ENCODE measurements around the gene ETV3L.
"Not testable (repeated sequence)": the region's sequence is repeated elsewhere in the genome, so short reads cannot be mapped to it uniquely, and the experiment has no call there.

ETV3L gene

DNA sequence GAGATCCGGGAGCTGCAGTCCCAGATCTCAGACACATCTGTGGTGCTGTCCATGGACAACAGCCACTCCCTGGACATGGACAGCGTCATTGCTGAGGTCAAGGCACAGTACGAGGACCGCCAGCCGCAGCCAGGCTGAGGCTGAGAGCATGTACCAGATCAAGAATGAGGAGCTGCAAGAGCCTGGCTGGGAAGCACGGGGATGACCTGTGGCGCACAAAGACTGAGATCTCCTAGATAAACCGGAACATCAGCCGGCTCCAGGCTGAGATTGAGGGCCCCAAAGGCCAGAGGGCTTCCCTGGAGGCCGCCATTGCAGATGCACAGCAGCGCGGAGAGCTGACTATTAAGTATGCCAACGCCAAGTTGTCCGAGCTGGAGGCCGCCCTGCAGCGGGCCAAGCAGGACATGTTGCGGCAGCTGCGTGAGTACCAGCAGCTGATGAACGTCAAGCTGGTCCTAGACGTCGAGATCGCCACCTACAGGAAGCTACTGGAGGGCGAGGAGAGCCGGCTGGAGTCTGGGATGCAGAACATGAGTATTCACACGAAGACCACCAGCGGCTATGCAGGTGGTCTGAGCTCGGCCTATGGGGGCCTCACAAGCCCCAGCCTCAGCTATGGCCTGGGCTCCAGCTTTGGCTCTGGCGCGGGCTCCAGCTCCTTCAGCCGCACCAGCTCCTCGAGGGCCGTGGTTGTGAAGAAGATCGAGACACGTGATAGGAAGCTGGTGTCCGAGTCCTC is 25.5 kb downstream of the ETV3L start:
- DNase-seq, result peak; percentile 20

DNA sequence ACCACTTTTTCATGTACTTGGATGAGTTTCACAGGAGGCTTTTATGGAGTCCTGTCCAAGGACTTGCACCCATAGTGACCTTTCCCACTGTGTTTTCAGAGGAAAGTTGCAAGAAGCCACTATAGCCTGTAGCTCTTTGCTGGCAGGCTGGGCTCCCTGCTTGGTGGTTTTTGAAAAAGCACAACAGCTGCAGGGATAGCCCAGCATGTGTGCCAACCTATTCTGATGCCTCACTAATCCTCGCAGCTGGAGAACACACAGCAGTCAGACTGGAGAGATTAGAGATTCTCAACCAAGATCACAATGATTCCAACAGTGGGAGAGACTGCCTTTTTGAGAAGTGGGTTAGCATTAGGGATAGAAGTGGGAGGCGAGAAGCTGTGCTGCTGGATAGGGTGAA is 30.0 kb downstream of the ETV3L start:
- DNase-seq, result no peak

DNA sequence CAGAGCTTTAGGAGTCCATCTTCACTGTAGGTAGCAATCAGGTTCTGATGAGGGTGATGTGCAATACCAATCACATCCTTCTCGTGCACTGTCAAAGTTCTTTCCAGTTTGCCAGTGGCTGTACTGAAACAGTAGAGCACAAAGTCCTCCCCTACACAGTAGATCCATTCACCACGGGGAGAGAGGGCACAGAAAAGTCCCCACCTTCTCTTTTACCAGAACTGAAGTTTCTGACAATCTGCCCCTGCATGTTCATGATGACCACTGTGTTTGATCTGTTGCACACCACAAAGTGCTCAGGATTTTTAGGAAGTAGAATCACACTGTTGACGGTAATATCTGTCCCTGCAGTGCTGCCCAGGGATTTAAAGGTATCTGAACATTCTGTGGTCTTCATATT is 40.4 kb downstream of the ETV3L start:
- DNase-seq, result not testable (repeated sequence)

DNA sequence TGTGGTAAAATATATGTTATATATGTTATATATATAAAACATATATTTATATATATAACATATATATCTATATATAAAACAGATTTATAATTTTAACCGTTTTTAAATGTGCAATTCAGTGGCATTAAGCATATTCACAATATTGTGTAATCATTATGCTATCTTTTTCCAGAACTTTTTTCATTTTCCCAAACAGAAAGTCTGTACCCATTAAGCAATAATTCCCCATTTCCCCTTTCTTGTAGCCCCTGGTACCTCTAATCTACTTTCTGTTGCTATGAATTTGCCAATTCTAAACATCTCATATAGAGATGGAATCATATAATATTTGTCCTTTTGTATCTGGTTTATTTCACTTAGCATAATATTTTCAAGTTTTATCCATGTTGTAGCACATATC is 43.3 kb downstream of the ETV3L start:
- DNase-seq, result no peak

DNA sequence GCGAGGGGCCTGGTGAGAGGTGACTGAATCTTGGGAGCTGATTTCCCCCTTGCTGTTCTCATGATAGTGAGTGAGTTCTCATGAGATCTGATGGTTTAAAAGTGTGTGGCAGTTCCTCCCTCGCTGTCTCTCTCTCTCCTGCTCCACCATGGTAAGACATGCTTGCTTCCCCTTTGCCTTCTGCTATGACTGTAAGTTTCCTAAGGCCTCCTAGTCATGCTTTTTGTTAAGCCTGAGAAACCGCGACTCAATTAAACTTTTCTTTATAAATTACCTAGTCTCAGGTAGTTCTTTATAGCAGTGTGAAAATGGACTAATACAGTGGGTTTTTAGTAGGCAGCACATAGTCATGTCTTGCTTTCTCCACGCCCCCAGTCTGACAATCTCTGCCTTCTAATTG is 43.9 kb downstream of the ETV3L start:
- not testable (repeated sequence) for DNase-seq

DNA sequence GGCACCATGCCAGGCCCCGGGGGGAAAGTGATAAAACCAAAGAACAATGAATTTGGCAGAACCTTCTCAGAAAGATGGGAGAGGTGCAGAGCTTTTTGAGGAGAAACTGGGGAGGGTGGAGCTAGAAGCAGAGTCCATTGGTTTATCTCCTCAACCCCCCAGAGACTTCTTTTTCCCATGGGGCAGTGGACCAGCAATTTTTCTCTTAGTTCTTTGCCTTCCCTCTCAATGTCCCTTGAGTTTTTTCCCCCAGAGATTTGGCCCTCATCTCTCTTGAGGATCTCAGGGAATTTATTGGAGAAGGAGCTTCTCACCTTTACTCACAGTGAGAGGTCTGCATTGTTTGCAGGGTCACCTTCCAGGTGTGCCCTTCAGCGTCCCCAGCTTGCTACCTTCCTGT is 48.8 kb downstream of the ETV3L start:
- DNase-seq, result no peak

DNA sequence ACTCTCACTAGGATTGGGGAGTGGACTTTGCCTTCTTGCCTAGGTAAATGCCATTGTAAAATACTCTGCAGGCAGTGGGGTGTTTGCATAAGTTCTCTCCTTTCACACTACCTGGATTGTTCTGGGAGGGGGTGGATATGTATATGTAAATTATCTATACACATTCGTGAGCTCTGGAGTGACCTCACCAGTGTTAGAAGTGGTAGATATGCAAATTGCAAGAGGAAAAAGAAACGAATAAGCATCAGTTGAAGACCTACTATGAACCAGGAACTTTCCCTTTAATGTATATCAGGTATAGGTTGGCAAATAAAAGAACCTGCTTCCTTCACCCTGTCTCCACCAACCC is 52.6 kb downstream of the ETV3L start:
- no peak for DNase-seq

DNA sequence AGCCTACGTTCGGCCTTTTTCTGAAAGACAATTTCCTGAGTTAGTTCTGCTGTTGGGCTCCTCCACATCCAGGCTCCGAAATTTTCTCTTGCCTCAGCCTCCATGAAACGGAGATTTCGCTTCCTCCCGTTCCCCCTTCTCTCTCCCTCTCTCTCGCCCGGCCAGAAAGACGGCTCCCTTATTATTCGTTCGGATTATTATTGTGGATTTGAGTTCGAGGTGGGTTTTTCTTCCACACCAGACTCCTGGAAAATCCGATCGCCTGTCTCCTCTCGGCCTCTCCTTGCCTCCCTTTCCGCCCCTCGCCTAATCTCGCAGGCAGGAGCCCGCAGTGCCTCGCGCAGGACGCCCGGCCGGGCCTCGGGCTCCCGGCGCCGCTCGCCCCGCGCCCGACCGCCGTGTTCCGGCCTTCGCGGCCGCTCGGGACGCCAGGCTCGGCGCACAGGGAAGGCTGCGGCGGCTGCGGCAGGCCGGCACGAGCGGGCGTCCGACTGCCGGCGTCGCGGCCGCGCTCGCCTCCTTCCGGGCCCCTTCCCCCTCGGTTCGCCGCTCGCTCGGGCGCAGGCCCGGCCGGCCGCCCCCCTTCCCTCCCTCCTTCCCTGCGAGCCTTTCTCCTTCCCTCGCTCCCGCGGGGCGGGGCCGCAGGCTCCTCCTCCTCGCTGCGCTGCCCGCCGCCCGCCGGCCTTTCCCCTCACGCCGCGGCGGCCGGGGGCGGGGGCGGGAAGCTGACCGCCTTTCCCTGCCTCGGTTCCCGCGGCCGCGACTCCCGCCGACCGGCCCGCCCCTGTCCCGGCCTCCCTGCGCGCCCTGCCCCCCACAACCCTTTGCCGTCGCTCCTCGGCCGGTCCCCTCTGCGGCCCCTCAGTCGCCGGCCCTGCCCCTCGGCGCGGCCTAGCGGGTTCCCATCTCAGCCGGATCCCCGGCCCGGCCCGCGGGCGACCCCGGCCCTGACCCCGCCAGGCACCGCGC is 54.1 kb downstream of the ETV3L start, which contains the start of gene ARHGEF11:
TSS of gene ARHGEF11 (minus strand) at position 493 of the 969 bp plus-strand sequence. CDS start 1,412 bp downstream, outside the sequence.
- DNase-seq, result peak; percentile 58

DNA sequence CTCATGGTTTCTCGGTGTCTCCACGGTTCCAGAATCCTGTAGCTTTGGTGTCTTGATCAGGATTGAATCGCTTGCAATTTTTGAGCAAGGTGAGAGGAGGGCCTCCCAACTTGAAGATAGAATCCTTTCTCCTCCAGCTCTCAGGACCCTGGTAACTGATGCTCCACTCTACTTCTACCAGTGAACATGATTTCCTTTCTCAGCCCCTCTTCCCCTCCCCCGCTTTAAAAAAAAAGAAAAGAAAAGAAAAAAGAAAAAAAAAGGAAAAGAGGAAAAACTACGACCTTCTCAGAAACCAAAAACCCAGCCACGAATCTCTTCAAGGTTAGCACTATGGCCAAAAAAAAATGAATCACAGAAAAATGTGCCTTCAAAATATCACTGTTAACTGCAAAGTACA is 55.3 kb downstream of the ETV3L start:
- no peak for DNase-seq

DNA sequence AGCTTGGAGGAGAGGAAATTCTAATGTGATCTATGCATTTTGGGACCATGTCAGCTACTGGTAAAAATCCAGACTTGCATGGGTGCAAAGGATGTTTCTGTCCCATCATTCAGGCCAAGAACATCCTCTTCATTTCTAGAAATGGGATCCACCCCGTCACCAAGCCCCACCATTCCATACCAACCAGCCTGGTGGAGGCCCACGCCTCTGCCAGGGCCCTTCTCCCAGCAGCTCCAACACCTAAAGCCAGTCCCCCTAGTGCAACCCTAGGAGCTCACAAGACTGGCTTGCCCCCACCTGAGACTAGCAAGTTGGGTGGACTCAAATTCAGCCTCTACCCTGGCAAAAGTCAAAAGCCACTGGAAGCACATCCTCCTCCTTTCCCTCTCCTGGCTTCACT is 55.9 kb downstream of the ETV3L start:
- DNase-seq, result no peak

DNA sequence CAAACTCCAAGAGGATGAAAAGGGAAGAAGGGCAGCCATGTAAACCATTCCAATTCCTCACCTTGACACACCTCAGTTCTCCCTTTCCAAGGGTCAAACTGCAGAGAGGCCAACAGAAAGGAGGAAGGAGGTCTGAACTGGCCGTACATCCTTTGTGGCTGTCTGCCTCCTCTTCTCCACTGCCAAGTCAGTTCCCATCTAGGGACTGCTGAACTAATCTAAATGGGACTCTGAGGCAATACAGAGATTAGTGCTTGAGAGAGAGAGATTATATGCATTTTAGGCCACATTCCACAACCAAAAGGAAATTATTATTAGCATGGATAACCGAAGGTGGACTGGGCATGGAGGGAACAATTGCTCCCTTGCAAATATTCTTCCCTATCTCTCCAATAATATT is 56.8 kb downstream of the ETV3L start:
- no peak for DNase-seq
